ENCODE results near the gene NIPBL.
"Not testable (repeated sequence)": the region's sequence is repeated elsewhere in the genome, so short reads cannot be mapped to it uniquely, and the experiment has no call there.

Gene NIPBL

GRCh38 chr5:36881807-36882206 is 5.2 kb downstream of the NIPBL start:
- H3K36me3 ChIP-seq (ENCODE audit: control insufficient read depth, insufficient read depth, low read length) = peaks cover 2% of the 10 kb centered on the region
- H3K27me3 ChIP-seq (ENCODE audit: control insufficient read depth, insufficient read depth, low read length) = no peaks in the 10 kb centered on the region
- no peak overlapping the region for H3K27ac ChIP-seq (ENCODE audit: low read depth, low read length)
- H3K9ac ChIP-seq (ENCODE audit: low read length) = no peak overlapping the region
- H3K4me3 ChIP-seq (ENCODE audit: low read length) = no peak overlapping the region
- H3K4me1 ChIP-seq (ENCODE audit: control insufficient read depth, insufficient read depth, low read length) = peaks cover 19% of the 10 kb centered on the region

DNA sequence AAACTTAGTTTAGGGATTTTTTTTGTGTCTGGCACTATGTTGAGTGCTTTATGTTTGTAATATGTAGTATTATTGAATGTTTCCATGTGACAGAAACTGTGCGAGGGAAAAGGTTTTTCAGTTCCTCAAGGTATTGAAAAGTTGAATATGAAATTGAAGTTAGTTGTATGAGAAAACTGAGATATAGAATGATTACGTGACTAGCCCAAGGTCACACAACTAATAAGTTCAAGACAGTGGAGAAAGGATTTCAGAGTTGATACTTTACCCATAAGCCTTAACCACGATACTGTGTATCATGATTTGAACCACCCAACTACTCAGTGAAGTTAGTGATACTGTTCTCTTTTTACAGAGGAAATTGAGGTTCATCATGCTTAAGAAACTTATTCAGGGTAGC is 5.7 kb downstream of the NIPBL start:
- Histone ChIP-seq H3K27me3 (ENCODE audit: control insufficient read depth, insufficient read depth, low read length) (no peaks in the 10 kb centered on the region), H3K4me3 (ENCODE audit: low read length) (no peak overlapping the region), H3K9ac (ENCODE audit: low read length) (no peak overlapping the region), H3K4me1 (ENCODE audit: control insufficient read depth, insufficient read depth, low read length) (peaks cover 19% of the 10 kb centered on the region), H3K27ac (ENCODE audit: low read depth, low read length) (no peak overlapping the region), H3K36me3 (ENCODE audit: control insufficient read depth, insufficient read depth, low read length) (peaks cover 2% of the 10 kb centered on the region)

DNA sequence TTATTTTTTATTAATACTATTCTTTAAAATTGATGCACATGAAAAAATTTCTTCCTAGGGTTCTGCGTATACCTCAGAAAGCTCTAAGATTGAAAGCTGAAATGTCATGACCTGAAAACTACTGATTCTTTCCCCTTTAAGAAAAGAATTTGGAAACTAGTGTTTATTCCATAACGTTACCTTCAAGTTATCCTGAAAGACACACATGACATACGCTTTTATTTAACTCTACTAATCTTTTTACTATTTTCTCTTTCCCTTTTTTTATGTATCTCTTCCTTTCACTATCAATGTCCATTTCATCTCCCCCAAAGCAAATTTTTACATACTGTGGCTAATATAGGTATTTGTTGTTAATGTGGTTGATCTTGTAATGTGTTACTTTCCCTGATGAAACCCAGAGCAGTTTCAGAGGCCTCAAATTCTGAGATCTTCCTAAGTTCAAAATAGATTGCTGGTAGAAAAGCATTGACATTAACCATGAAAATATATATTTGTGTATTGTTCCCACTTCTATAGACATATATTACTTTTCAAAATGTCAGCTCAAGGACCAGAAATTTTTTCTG is 7.4 kb downstream of the NIPBL start:
- Histone ChIP-seq H3K36me3 (ENCODE audit: control insufficient read depth, insufficient read depth, low read length) (peaks cover 2% of the 10 kb centered on the region), H3K9ac (ENCODE audit: low read length) (no peak overlapping the region), H3K27me3 (ENCODE audit: control insufficient read depth, insufficient read depth, low read length) (no peaks in the 10 kb centered on the region), H3K4me1 (ENCODE audit: control insufficient read depth, insufficient read depth, low read length) (peaks cover 21% of the 10 kb centered on the region), H3K27ac (ENCODE audit: low read depth, low read length) (no peak overlapping the region), H3K4me3 (ENCODE audit: low read length) (no peak overlapping the region)

DNA sequence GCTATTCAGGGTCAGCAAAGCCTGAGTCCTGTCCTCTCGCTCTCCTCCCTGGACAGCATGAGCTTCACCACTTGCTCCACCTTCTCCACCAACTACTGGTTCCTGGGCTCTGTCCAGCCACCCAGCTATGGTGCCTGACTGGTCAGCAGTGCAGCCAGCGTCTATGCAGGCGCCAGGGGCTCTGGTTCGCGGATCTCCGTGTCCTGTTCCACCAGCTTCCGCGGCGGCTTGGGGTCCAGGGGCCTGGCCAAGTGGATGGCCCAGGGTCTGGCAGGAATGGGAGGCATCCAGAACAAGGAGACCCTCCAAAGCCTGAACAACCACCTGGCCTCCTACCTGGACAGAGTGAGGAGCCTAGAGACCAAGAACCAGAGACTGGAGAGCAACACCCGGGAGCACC is 8.6 kb downstream of the NIPBL start:
- Histone ChIP-seq H3K36me3 (ENCODE audit: control insufficient read depth, insufficient read depth, low read length) (peaks cover 2% of the 10 kb centered on the region), H3K9ac (ENCODE audit: low read length) (no peak overlapping the region), H3K27ac (ENCODE audit: low read depth, low read length) (no peak overlapping the region), H3K27me3 (ENCODE audit: control insufficient read depth, insufficient read depth, low read length) (no peaks in the 10 kb centered on the region), H3K4me3 (ENCODE audit: low read length) (no peak overlapping the region), H3K4me1 (ENCODE audit: control insufficient read depth, insufficient read depth, low read length) (peaks cover 13% of the 10 kb centered on the region)

DNA sequence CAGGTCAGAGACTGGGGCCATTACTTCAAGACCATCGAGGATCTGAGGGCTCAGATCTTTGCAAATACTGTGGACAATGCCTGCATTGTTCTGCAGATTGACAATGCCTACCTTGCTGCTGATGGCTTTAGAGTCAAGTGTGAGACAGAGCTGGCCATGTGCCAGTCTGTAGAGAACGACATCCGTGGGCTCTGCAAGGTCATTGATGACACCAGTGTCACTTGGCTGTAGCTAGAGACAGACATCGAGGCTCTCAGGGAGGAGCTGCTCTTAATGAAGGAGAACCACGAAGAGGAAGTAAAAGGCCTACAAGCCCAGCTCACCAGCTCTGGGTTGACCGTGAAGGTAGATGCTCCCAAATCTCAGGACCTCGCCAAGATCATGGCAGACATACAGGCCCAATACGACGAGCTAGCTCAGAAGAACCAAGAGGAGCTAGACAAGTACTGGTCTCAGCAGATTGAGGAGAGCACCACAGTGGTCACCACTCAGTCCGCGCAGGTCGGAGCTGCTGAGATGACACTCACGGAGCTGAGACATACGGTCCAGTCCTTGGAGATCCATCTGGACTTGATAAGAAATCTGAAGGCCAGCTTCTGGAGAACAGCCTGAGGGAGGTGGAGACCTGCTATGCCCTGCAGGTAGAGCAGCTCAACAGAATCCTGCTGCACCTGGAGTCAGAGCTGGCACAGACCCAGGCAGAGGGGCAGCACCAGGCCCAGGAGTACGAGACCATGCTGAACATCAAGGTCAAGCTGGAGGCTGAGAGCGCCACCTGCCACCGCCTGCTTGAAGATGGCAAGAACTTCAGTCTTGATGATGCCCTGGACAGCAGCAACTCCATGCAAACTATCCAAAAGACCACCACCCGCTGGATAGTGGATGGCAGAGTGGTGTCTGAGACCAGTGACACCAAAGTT is 9.3 kb downstream of the NIPBL start:
- peaks cover 7% of the 10 kb centered on the region for H3K4me1 ChIP-seq (ENCODE audit: control insufficient read depth, insufficient read depth, low read length)
- no peak overlapping the region for H3K4me3 ChIP-seq (ENCODE audit: low read length)
- H3K27ac ChIP-seq (ENCODE audit: low read depth, low read length) = no peak overlapping the region
- H3K27me3 ChIP-seq (ENCODE audit: control insufficient read depth, insufficient read depth, low read length) = no peaks in the 10 kb centered on the region
- H3K36me3 ChIP-seq (ENCODE audit: control insufficient read depth, insufficient read depth, low read length) = peaks cover 2% of the 10 kb centered on the region
- no peak overlapping the region for H3K9ac ChIP-seq (ENCODE audit: low read length)

- Histone ChIP-seq H3K4me1 (ENCODE audit: control insufficient read depth, insufficient read depth, low read length) (peaks cover 6% of the 10 kb centered on the region), H3K9ac (ENCODE audit: low read length) (no peak overlapping the region), H3K4me3 (ENCODE audit: low read length) (no peak overlapping the region), H3K27ac (ENCODE audit: low read depth, low read length) (no peak overlapping the region), H3K27me3 (ENCODE audit: control insufficient read depth, insufficient read depth, low read length) (no peaks in the 10 kb centered on the region), H3K36me3 (ENCODE audit: control insufficient read depth, insufficient read depth, low read length) (peaks cover 2% of the 10 kb centered on the region)
Observed at GRCh38 chr5:36886791-36887190, 10.2 kb downstream of the NIPBL start.

GRCh38 chr5:36887532-36887931 is 11.0 kb downstream of the NIPBL start:
- H3K4me1 ChIP-seq (ENCODE audit: control insufficient read depth, insufficient read depth, low read length) = peaks cover 6% of the 10 kb centered on the region
- no peak overlapping the region for H3K4me3 ChIP-seq (ENCODE audit: low read length)
- no peak overlapping the region for H3K27ac ChIP-seq (ENCODE audit: low read depth, low read length)
- peaks cover 2% of the 10 kb centered on the region for H3K36me3 ChIP-seq (ENCODE audit: control insufficient read depth, insufficient read depth, low read length)
- H3K9ac ChIP-seq (ENCODE audit: low read length) = no peak overlapping the region
- H3K27me3 ChIP-seq (ENCODE audit: control insufficient read depth, insufficient read depth, low read length) = no peaks in the 10 kb centered on the region

DNA sequence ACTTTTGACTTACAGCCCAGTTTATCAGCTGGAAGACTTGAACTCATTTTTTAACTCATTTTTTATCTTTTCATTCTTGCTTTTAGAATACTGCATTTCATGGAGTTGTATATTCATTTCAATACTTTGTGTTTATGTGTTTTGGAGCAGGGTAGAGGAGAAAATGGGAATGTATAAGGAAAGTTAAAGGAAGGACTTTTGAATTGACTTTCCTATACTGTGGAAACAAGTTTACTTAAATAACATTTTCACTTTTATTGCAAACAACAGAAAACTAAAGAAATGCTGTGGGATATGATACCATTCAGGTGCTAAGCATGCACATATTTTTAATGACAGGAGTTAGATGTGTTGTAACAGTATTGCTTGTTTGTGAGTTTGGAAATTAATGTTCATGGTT is 11.7 kb downstream of the NIPBL start:
- H3K4me3 ChIP-seq (ENCODE audit: low read length) = no peak overlapping the region
- peaks cover 4% of the 10 kb centered on the region for H3K4me1 ChIP-seq (ENCODE audit: control insufficient read depth, insufficient read depth, low read length)
- H3K36me3 ChIP-seq (ENCODE audit: control insufficient read depth, insufficient read depth, low read length) = peaks cover 2% of the 10 kb centered on the region
- no peak overlapping the region for H3K9ac ChIP-seq (ENCODE audit: low read length)
- no peak overlapping the region for H3K27ac ChIP-seq (ENCODE audit: low read depth, low read length)
- no peaks in the 10 kb centered on the region for H3K27me3 ChIP-seq (ENCODE audit: control insufficient read depth, insufficient read depth, low read length)

GRCh38 chr5:36889264-36889663 is 12.7 kb downstream of the NIPBL start:
- Histone ChIP-seq H3K36me3 (ENCODE audit: control insufficient read depth, insufficient read depth, low read length) (peaks cover 2% of the 10 kb centered on the region), H3K4me1 (ENCODE audit: control insufficient read depth, insufficient read depth, low read length) (peaks cover 4% of the 10 kb centered on the region), H3K4me3 (ENCODE audit: low read length) (no peak overlapping the region), H3K27me3 (ENCODE audit: control insufficient read depth, insufficient read depth, low read length) (no peaks in the 10 kb centered on the region), H3K27ac (ENCODE audit: low read depth, low read length) (no peak overlapping the region), H3K9ac (ENCODE audit: low read length) (no peak overlapping the region)

DNA sequence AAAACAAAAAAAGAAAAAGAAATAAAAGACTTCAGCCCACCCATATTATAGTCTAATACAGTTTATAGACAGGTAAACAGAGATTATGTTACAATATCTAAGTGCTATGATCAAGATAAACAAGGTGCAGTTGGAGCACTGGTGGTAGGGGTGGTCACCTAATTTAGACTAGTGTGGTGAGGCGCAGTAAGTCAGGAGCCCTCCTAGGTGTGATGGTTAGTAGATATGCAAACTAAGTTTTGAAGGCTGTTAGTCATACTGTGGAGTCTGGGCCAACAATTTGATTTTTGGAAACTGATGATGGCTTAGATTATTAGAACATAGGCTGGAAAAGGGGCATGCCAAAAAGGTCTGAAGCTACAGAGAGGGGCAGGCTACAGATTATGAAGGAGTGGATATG is 14.7 kb downstream of the NIPBL start:
- Histone ChIP-seq H3K9ac (ENCODE audit: low read length) (no peak overlapping the region), H3K36me3 (ENCODE audit: control insufficient read depth, insufficient read depth, low read length) (no peaks in the 10 kb centered on the region), H3K27ac (ENCODE audit: low read depth, low read length) (no peak overlapping the region), H3K4me1 (ENCODE audit: control insufficient read depth, insufficient read depth, low read length) (peaks cover 2% of the 10 kb centered on the region), H3K27me3 (ENCODE audit: control insufficient read depth, insufficient read depth, low read length) (no peaks in the 10 kb centered on the region), H3K4me3 (ENCODE audit: low read length) (no peak overlapping the region)

- not testable (repeated sequence) for H3K4me3 ChIP-seq (ENCODE audit: low read length); H3K27ac ChIP-seq (ENCODE audit: low read depth, low read length); H3K27me3 ChIP-seq (ENCODE audit: control insufficient read depth, insufficient read depth, low read length); H3K36me3 ChIP-seq (ENCODE audit: control insufficient read depth, insufficient read depth, low read length); H3K4me1 ChIP-seq (ENCODE audit: control insufficient read depth, insufficient read depth, low read length); H3K9ac ChIP-seq (ENCODE audit: low read length)
Observed at GRCh38 chr5:36892085-36892830, 15.7 kb downstream of the NIPBL start.

DNA sequence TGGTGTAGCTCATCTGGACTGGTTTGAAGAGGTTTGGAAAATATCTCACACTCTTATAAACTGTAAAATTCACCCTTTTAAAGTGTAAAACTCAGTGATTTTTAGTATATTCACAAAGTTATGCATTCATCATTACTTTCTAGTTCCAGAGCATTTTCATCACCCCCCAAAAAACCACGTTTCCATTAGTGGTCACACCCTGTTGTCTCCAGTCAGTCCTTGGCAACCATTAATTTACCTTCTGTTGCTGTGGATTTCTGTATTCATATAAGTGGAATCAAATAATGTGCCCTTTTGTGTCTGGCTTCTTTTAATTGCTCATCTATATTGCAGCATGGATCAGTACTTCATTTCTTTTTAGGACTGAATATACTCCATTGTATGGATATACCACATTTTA is 18.4 kb downstream of the NIPBL start:
- Histone ChIP-seq H3K4me3 (ENCODE audit: low read length) (no peak overlapping the region), H3K27me3 (ENCODE audit: control insufficient read depth, insufficient read depth, low read length) (no peaks in the 10 kb centered on the region), H3K36me3 (ENCODE audit: control insufficient read depth, insufficient read depth, low read length) (no peaks in the 10 kb centered on the region), H3K4me1 (ENCODE audit: control insufficient read depth, insufficient read depth, low read length) (peaks cover 8% of the 10 kb centered on the region), H3K9ac (ENCODE audit: low read length) (no peak overlapping the region), H3K27ac (ENCODE audit: low read depth, low read length) (no peak overlapping the region)
